ENCODE data around the gene SYDE2. TPM values are rescaled to one million over a fixed set of nuclear protein-coding genes. Genes with fewer than 3 reads are reported as not detected.

SYDE2 gene
- total RNA-seq, 1 experiment from 2014 or later = 19.9 TPM

GRCh38 chr1:85157436-85157835 is 43.4 kb downstream of the SYDE2 start:
- CTCF ChIA-PET = no interaction called here
- Histone ChIP-seq H3K36me3 (ENCODE audit: control insufficient read depth, insufficient read depth, low read length) (no peaks in the 10 kb centered on the region), H3K9me3 (no peaks in the 10 kb centered on the region), H3K27me3 (replicated peaks; ENCODE audit: control insufficient read depth, insufficient read depth, low read length) (no peaks in the 10 kb centered on the region), H3K4me3 (ENCODE audit: low read depth, low read length) (no peak overlapping the region), H3K4me1 (no peaks in the 10 kb centered on the region)
- DNase-seq = no peak
- intact Hi-C loops (cut with micrococcal nuclease; ENCODE audit: unreplicated experiment) = no loop called here
- peaks cover 19% of the 10 kb centered on the region for H3K36me3 Mint-ChIP-seq (ENCODE audit: insufficient read depth, unreplicated experiment)
- H3K9me3 Mint-ChIP-seq (ENCODE audit: unreplicated experiment) = no peaks in the 10 kb centered on the region
- no peak overlapping the region for H3K4me3 Mint-ChIP-seq (ENCODE audit: unreplicated experiment)
- TF ChIP-seq, protein P1, sequence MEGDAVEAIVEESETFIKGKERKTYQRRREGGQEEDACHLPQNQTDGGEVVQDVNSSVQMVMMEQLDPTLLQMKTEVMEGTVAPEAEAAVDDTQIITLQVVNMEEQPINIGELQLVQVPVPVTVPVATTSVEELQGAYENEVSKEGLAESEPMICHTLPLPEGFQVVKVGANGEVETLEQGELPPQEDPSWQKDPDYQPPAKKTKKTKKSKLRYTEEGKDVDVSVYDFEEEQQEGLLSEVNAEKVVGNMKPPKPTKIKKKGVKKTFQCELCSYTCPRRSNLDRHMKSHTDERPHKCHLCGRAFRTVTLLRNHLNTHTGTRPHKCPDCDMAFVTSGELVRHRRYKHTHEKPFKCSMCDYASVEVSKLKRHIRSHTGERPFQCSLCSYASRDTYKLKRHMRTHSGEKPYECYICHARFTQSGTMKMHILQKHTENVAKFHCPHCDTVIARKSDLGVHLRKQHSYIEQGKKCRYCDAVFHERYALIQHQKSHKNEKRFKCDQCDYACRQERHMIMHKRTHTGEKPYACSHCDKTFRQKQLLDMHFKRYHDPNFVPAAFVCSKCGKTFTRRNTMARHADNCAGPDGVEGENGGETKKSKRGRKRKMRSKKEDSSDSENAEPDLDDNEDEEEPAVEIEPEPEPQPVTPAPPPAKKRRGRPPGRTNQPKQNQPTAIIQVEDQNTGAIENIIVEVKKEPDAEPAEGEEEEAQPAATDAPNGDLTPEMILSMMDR (IDR thresholded peaks at IDR 0.05; ENCODE audit: insufficient read depth in 1 of 2, low read depth in 1 of 2, low read length in 1 of 2, severe bottlenecking in 1 of 2, unreplicated experiment in 1 of 2) = no peak
- no peaks in the 10 kb centered on the region for H3K4me1 Mint-ChIP-seq (ENCODE audit: low read depth, unreplicated experiment)
- H3K27ac Mint-ChIP-seq (ENCODE audit: unreplicated experiment) = no peak overlapping the region
- POLR2A ChIA-PET = no interaction called here
- no peaks in the 10 kb centered on the region for H3K27me3 Mint-ChIP-seq (ENCODE audit: insufficient read depth, unreplicated experiment)
- BruUV-seq (replicated peaks) = no TSS peak

DNA sequence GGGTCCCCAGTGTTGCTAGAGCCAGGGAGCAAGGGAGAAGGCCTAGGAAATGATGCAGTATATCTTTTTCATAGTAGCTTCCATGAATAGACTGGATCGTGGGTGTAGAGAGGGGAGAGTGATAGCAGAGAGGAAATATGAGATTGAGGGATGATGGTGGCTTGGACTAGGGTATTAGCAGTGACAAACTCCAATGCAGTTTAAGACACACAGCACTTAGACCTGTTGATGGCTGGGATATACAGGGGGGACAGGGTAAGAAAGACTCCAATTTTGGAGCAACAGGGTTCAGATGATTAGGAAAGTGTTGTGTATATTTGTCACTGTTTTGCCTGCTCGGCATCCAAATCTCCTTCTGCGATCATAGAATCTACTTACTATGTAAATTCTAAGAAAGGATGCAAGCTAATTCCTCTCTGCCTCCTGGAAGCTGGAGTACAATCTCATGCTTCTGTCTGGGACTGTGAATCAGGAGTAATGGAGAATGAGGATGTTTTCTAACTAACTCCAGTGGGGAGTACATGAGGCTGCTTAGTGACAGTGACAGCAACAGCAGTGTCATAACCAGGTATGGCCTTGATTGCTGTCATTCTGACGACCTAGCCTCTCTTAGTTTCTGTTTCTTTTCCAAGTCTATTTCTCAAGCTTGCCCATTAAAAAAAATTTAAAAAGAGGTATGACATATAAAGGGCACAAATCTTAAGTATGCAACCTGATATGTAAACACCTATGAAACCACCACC is 47.5 kb downstream of the SYDE2 start:
- intact Hi-C loops (cut with micrococcal nuclease; ENCODE audit: unreplicated experiment) = no loop called here
- Histone ChIP-seq H3K27me3 (replicated peaks; ENCODE audit: control insufficient read depth, insufficient read depth, low read length) (no peaks in the 10 kb centered on the region), H3K4me3 (ENCODE audit: low read depth, low read length) (no peak overlapping the region), H3K4me1 (no peaks in the 10 kb centered on the region), H3K9me3 (no peaks in the 10 kb centered on the region), H3K36me3 (ENCODE audit: control insufficient read depth, insufficient read depth, low read length) (no peaks in the 10 kb centered on the region)
- TF ChIP-seq, protein P1 (IDR thresholded peaks at IDR 0.05; ENCODE audit: insufficient read depth in 1 of 2, low read depth in 1 of 2, low read length in 1 of 2, severe bottlenecking in 1 of 2, unreplicated experiment in 1 of 2) = no peak
- H3K27ac Mint-ChIP-seq (ENCODE audit: unreplicated experiment) = no peak overlapping the region
- peaks cover under 1% of the 10 kb centered on the region for H3K4me1 Mint-ChIP-seq (ENCODE audit: low read depth, unreplicated experiment)
- no peak overlapping the region for H3K4me3 Mint-ChIP-seq (ENCODE audit: unreplicated experiment)
- CTCF ChIA-PET = no interaction called here
- no peaks in the 10 kb centered on the region for H3K9me3 Mint-ChIP-seq (ENCODE audit: unreplicated experiment)
- H3K27me3 Mint-ChIP-seq (ENCODE audit: insufficient read depth, unreplicated experiment) = no peaks in the 10 kb centered on the region
- POLR2A ChIA-PET = no interaction called here
- no TSS peak for BruUV-seq (replicated peaks)
- H3K36me3 Mint-ChIP-seq (ENCODE audit: insufficient read depth, unreplicated experiment) = peaks cover 18% of the 10 kb centered on the region
- DNase-seq = no peak

GRCh38 chr1:85151446-85151845 is 49.4 kb downstream of the SYDE2 start:
- no peaks in the 10 kb centered on the region for H3K9me3 Mint-ChIP-seq (ENCODE audit: unreplicated experiment)
- Histone ChIP-seq H3K27me3 (replicated peaks; ENCODE audit: control insufficient read depth, insufficient read depth, low read length) (no peaks in the 10 kb centered on the region), H3K36me3 (ENCODE audit: control insufficient read depth, insufficient read depth, low read length) (no peaks in the 10 kb centered on the region), H3K4me3 (ENCODE audit: low read depth, low read length) (no peak overlapping the region), H3K9me3 (no peaks in the 10 kb centered on the region), H3K4me1 (peaks cover 14% of the 10 kb centered on the region)
- POLR2A ChIA-PET = no interaction called here
- H3K4me1 Mint-ChIP-seq (ENCODE audit: low read depth, unreplicated experiment) = peaks cover 10% of the 10 kb centered on the region
- intact Hi-C loops (cut with micrococcal nuclease; ENCODE audit: unreplicated experiment) = no loop called here
- no TSS peak for BruUV-seq (replicated peaks)
- H3K27me3 Mint-ChIP-seq (ENCODE audit: insufficient read depth, unreplicated experiment) = no peaks in the 10 kb centered on the region
- peaks cover 21% of the 10 kb centered on the region for H3K36me3 Mint-ChIP-seq (ENCODE audit: insufficient read depth, unreplicated experiment)
- H3K27ac Mint-ChIP-seq (ENCODE audit: unreplicated experiment) = no peak overlapping the region
- H3K4me3 Mint-ChIP-seq (ENCODE audit: unreplicated experiment) = no peak overlapping the region
- CTCF ChIA-PET = no interaction called here
- TF ChIP-seq, protein P1 (IDR thresholded peaks at IDR 0.05; ENCODE audit: insufficient read depth in 1 of 2, low read depth in 1 of 2, low read length in 1 of 2, severe bottlenecking in 1 of 2, unreplicated experiment in 1 of 2) = no peak
- DNase-seq = no peak
